Measurements from ENCODE around the gene GMCL1. TPM values are rescaled to one million over a fixed set of nuclear protein-coding genes. Genes with fewer than 3 reads are reported as not detected.
A peak's percentile ranks its signal among the peaks of the same experiment; 100 is the strongest.
"Not testable (repeated sequence)": the region's sequence is repeated elsewhere in the genome, so short reads cannot be mapped to it uniquely, and the experiment has no call there.

The GMCL1 gene
- total RNA-seq, 1 donor from 2014 or later, result 9.5 TPM

DNA sequence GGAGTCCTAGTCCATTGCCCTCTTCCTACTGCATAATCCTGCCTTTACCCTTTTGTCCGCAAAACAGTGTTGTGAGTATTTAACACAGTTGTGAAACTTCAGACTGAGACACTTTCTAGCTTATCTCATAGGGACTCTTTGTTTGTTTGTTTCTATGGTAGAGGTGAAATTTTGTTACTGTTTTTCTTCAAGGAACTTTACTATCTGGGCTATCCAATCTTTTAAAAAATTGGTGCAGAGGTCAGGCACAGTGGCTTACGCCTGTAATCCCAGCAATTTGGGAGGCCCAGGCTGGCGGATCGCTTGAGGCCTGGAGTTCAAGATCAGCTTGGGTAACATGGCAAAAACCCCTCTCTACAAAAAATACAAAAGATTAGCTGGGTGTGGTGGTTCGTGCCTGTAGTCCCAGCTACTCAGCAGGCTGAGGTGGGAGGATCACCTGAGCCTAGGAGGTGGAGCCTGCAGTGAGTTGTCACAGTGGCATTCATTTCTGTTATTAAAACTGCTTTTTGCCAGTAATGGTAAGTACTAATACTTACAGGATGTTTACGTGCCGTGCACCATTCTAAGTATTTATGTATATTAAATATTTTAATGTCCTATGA, 18.8 kb downstream of the GMCL1 start:
- no peak for ATAC-seq

DNA sequence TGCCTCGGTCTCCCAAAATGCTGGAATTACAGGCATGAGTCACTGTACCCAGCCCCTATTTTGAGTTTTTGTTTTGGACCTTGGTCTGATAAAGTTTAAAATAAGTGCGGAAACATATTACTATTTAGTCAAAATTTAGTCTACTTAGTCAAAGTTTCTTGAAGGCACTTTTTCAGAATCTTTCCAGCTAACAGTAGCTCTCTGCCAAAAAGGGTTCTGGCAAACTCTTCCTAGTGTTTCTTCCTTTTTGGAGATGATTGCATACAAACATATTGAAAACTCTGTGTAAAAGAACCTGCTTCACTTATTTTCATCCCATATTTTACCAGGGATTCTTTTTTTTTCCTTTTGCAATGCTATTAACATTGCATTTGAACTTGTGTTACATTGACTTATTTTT, 28.8 kb downstream of the GMCL1 start:
- no peak for ATAC-seq

DNA sequence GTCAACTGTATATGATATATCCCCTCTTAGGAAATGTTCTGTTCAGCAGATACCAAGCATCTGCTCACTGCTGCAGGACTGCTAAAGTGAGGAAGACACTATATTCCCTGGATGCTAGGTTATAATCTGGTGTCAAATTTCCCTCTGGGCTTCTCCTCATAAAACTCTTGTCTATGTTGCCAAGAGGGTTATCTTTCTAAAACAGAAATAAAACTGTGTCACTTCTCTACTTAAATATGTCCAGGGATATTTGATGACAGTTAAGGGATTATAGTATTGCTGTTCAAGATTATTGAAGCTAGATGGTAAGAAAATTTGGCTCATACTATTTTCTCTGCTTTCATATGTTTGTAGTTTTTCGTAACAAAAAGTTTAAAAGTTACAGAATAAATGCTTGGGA, 33.8 kb downstream of the GMCL1 start:
- no peak for ATAC-seq

DNA sequence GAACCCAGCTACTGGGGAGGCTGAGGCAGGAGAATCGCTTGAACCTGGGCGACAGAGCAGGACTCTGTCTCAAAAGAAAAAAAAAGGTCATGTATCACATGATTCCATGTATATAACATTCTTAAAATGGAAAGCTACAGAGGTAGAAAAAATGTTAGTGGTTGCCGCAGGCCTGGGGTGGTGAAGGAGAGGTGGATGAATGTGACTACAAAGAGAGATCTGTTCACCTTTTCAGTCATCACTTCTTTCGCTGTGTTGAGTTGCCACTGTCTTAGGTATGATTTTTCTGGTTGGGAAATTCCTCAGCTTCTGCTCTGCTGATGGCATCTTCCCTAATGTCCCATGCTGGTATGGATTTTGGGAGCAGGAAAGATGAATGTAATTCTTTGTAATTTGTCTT, 59.0 kb downstream of the GMCL1 start:
- ATAC-seq, result no peak

DNA sequence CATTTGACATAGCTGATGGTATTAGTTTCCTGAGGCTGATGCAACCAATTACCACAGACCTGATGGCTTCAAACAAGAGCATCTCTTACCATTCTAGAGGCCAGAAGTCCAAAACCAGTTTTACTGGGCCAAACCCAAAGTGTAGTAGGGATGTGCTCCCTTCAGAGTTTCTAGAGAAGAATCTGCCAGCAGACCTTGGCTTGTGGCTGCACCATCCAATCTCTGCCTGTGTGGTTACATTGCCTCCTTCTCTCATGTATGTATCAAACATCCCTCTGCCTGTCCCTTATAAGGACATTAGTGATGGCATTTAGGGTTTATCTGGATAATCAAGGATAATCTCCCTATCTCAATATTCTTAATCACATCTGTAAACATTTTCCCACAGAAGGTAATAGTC, 59.8 kb downstream of the GMCL1 start:
- ATAC-seq, result no peak

DNA sequence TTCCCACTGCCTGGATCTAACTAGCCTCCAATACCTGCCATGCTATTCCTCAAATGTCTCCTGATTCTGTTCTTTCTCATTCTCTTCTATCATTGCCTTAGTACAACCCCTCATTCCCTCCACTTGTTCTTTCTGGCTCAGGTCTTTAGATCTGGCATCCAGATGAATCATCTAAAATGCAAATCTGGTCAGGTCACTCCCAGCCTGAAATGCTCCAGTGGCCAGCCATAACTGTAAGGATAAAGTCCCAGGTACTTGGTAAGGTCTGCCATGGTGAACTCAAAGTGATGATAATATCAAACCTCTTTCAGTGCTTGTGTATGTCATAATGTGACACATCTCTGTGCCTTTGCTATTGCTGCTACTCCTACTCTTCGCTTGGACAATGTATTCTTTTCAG, 61.4 kb downstream of the GMCL1 start:
- no peak for ATAC-seq

DNA sequence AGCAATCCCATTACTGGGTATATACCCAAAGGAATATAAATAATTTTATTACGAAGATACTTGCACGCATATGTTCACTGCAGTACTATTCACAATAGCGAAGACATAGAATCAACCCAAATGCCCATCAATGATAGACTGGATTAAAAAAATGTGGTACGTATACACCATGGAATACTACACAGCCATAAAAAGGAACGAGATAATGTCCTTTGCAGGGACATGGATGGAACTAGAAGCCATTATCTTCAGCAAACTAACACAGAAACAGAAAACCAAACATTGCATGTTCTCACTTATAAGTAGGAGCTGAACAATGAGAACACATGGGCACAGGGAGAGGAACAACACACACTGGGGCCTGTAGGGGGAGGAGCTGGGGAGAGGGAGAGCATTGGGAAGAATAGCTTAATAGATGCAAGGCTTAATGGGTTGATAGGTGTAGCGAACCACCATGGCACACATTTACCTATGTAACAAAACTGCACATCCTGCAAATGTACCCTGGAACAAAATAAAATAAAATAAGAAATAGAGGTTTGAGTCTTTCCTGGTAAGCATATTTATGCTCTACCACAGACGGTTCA, 63.5 kb downstream of the GMCL1 start:
- ATAC-seq, result not testable (repeated sequence)

DNA sequence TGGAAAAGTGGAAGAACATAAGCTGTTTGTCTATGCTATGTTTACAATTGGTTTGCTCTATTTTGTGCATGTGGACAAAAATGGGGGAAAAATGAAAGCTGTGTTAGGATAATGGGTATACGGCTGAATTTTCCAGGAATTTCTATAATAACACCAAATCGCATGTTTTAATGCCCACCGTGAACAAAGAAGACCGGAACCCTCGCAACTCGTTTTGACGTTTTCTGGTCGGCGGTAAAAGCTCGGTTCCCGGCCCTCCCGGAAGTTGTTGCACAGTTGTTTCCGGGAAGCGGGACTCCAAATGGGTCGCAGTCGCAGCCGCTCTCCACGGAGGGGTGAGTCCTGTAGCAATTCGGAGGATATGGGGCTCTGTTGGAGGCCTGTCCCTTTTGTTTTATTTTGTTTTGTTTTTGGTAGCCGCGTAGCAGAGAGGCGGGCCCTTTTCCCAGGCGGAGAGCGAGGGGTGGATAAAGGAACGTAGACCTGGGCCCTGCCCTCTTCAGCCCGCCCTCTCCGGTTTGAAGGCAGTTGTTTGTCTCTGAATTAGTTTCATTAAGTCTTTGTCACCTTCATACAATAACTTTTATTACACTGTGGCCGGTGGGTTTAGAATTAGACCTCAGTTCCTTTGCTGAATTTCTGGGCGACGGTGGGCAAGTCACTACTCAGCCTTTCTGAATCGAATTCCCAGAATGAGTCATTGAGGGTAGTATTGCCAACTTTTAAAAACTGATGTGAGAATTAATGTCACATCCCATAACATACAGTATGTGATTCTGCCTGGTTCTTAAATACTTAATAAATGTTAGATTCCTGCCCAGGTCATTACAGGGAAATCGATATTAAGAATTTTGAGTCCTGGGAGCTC, 64.5 kb downstream of the GMCL1 start, which contains the start of gene SNRNP27:
TSS of gene SNRNP27 (plus strand) at position 273 of the 868 bp plus-strand sequence. CDS start at position 302, 29 bp downstream.
- ATAC-seq, result peak; percentile 75

DNA sequence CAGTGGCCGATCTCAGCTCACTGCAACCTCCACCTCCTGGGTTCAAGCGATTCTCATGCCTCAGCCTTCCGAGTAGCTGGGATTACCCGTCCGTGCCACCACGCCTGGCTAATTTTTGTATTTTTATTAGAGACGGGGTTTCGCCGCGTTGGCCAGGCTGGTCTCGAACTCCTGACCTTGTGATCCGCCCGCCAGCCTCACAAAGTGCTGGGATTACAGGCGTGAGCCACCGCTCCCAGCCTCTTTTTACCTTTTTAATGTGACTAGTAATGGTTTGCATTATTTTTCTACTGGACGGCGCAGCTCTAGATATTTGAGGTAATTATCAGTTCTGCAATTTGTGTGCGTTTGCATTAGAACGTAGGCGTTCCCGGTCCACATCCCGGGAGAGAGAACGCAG, 65.3 kb downstream of the GMCL1 start:
- not testable (repeated sequence) for ATAC-seq

DNA sequence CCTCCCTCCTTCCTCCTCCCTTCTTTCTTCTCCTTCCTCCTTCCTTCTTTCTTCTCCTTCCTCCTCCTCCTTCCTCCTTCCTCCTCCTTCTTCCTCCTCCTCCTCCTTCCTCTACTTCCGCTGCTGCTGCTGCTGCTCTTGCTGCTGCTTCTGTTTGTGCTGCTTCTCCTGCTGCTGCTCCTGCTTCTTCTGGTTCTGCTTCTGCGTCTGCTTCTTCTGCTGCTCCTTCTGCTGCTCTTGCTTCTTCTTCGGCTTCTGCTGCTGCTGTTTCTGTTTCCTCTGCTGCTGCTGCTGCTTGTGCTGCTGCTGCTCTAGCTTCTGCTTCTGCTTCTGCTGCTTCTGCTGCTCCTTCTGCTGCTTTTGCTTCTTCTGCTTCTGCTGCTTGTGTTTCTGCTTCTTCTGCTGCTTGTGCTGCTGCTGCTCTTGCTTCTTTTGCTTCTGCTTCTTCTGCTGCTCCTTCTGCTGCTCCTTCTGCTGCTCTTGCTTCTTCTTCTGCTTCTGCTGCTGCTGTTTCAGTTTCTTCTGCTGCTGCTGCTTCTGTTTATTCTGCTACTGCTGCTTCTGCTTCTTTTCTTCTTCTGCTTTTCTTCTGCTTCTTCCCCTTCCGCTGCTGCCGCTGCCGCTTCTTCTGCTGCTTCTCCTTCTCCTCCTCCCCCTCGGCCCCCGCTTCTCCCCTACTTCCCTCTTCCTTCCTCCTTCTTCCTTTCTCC, 72.9 kb downstream of the GMCL1 start:
- ATAC-seq, result no peak

DNA sequence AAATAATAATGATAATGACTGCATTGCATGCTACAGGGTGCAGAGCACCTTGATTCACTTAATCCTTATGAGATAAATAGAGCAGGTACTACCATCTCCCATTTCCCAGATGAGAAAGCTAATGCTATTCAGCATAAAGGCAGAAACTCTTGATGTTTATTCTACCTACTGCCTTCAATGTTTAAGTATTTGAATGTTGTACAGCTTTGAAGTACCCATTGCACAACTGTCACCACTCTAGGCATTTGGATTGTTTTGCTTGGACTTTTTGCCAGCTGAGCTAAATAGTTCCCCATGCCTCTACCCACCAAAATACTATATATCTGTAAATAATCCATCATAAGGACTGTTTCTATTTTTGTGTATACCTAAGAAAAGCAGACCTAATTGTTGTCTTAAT, 77.8 kb downstream of the GMCL1 start:
- ATAC-seq, result no peak

DNA sequence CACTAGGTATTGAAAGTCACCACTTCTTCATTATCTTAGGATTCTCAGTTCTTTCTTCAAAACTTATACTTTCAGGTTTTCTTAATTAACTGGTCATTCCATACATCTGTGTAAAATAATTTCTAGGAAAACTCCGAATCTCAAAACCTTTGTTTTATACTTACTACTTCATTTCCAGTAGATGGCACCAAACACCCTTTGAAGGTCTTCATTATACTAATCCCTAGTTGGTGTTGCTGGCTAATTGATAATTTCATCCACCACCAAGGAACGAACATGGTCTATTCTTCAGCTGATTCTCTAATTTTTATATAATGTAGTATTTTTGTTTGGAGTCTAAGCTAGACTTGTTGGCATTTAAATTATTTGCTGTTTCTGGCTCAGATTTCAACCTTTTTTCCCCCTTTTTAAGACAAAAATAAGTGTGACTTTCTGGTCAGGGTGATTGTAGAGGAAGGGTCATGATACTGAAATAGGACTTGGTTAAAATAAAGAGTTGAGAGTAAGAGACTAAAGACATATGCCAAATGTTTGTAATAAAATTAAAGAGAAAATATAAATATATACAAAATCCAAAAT, 82.6 kb downstream of the GMCL1 start:
- ATAC-seq, result no peak

DNA sequence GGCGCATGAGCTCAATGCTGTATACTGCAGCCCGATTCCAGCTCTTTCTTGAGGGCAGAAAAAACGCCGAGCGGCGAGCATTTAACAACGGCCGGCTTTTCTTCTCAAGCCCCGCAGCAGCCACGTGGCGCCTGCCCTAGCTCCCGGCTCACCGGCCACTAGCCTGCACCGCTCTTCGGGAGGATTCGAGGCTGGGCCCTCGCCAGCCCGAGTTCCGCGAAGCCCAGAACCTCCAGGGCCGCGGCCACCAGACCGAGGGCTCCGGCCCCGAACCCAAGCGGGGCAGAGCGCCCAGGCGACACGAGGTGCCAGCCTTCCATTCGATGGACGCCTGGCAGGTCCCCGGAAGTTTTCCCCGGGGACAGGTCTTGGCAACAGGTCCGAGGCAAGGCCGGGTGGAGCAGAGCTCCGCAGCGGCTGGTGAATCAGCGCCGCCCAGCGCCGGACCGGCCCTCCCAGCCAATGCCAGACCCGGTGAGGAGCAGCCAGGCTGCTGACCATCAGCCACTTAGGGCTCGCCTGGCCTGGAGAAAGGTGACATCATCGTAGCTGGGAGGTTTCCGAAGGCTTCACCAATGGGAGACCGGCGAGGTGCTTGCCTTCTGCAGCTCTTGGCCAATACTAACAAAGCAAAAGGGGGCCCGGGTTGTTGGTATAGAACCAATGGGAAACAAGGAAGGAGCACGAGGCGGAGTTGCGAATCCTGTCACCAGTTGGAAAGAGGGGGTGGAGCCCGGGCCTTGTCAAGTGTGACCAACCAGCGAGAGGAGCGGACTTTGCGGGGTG, 84.9 kb downstream of the GMCL1 start:
- ATAC-seq, result peak; percentile 95

DNA sequence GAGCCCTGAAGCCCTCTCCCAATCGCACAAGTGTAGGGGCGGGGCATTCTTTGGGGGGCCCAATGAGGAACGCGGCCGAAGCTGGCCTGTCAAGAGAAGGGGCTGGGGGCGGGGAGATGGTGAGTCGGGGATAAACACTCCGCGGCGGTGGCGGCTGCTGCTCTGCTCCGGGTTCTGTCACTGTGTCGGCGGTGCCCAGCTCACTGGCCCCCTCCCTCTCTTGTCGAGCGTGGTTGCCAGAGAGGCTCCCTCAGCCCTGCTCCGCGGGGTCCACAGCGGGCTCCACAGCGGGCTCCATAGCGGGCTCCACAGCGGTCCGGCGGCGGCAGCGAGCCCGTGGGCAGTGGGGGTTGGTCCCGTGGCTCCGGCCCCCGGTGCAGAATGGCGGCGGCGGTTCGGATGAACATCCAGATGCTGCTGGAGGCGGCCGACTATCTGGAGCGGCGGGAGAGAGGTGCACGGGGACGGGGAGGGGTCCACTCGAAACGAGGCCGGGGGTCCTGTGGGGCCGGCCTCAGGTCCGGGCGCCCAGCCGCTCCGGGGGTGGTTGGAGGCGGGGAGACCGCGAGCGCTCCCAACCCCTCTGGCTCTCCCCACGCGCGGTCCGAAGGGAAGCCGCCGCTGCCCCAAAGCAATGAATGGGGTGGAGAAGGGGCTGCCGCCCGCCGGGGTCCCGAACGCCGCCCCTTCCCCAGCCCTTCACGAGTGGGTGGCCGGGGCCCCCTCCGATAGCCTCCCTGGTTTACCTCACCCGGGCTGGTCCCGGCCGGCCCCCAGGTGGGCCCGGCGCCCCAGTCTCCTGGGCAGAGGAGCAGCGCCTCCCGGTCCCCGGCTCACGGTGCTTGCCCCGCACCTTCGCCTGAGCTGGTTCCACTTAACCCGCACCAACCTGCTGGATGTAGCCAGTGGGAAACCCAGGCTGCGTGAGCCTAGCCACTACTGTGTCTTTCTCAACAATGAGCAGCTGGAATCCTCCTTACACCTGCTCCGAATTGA, 85.8 kb downstream of the GMCL1 start, which contains the start of gene MXD1:
TSS of gene MXD1 (plus strand) at position 160 of the 996 bp plus-strand sequence. CDS start at position 382, 222 bp downstream.
- peak; percentile 4 for ATAC-seq

DNA sequence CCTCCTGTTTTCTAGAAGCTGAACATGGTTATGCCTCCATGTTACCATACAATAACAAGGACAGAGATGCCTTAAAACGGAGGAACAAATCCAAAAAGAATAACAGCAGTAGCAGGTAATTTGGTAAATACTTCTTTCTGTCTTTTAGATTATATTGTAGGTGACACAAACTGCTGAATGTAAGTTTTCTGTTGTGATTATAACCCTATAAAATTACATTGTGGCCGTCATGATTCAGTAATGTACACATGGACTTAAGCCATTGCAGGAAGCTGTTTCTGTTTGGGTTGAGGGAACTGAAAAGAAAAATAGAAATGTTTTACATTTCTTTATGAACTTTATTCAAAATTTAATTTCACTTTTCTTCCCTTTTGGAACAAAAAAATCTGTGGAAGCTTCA, 86.6 kb downstream of the GMCL1 start:
- ATAC-seq, result no peak

DNA sequence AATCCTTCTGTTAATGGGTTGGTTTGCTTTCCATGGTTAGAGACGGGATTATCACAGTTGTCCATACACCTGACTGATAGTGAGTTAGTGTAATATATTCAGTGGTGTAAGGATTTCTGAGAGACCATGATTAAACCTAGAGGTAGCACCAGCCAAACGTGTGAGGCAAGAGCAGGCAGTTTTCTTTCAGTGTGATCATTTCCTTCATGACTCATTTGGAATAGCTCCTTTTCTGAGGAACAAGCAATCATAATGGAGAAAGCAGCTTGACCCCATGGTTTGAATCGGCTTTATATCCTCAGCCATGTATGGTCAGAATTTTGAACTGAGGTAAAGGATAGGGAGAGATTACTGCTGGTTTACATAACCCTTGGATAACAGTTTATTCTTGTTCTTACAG, 88.4 kb downstream of the GMCL1 start:
- ATAC-seq, result peak; percentile 15

DNA sequence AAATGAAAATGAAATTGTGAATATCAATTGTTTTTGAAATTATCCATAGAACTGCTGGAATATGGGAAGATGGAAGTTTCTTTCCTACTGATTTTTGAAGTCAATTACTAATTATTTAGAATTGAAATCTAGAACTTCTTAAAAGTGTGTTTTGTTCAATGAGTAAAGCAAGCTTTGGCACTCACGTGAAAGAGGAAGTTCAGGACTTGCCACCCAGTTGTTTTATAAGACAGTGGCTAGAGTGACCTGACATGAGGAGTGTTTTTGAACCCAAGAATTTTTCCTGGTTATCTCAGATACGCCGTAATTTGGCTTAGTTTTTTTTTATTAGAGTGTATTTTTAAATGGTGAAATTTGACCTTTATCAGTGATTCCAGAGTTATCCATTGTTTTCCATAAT, 88.9 kb downstream of the GMCL1 start:
- no peak for ATAC-seq

DNA sequence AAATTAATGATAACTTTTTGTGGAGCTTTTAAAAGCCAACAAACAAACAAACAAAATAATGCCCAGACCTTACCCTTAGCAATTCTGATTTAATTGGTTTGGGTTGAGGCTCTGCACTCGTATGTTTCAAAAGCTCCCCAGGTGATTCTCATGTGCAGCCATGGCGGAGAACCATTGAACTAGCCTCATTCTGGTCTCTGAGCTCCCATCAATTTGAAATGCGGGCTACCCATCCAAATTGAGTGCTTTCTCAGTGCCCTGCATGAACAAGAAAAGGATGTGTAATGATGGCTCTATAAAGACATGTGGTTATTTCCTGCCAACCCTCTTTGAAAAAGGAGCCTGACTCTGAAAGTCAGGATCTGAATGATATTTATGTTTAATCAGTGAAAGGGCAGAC, 93.7 kb downstream of the GMCL1 start:
- no peak for ATAC-seq

DNA sequence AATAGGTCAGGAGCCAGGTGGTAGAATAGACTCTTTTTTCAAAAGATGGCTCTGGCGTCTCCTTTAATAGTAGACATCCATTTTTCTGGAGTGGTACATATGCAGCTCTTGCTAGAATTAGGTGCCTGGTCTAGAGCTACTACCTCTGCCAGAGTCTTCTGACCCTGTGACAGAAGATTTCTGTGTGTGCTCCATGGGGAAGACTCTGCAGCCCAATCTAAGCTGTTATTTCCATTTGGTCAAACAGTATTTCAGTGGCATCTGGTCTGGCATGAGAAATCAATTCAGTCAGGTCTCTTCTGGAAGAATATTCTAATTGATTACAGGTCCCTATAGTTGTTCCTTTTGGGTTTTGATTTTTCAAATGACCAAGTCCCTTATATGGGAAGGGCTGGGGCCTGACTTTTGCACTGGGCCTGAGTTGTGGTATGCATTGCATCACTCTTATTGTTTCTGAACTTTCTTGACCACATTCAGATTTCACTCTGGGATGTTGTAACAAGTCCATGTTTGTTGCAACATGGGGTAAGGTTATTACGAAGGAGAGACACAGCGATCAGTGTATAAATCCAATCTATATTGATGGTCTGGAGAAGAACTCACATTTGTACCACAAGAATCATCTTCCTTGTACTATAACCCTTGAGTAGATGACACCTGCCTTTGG, 97.5 kb downstream of the GMCL1 start:
- peak; percentile 31 for ATAC-seq
